GM23338 (cell line): ENCODE data around the gene NUCB1.

Experiments
- CREB1 ChIP-seq: fragments of 250-450 bp; sonication (Bioruptor Pico); IDR thresholded peaks from 2 replicates; pipeline ENCODE4 v1.5.0; 2020; ENCODE audit warnings: low read depth, mild to moderate bottlenecking, moderate library complexity
- ETS1 ChIP-seq: IDR thresholded peaks from 2 replicates; pipeline ENCODE4 v1.6.1; 2016; ENCODE audit warnings: antibody characterized with exemption
- EZH2 ChIP-seq: fragments of 200-600 bp; sonication (generic); IDR thresholded peaks from one replicate; pipeline ENCODE4 v1.8.0; 2017; ENCODE audit warnings: antibody characterized with exemption, mild to moderate bottlenecking, low read depth; ENCODE audit not compliant: unreplicated experiment
- JUNB ChIP-seq: IDR thresholded peaks from one replicate; pipeline ENCODE4 v1.6.1; 2016; ENCODE audit warnings: antibody characterized with exemption; ENCODE audit not compliant: unreplicated experiment
- NANOG ChIP-seq: IDR thresholded peaks from 2 replicates; pipeline ENCODE4 v1.6.1; 2016; ENCODE audit warnings: antibody characterized with exemption, borderline replicate concordance
- POLR2AphosphoS5 ChIP-seq: IDR thresholded peaks from 2 replicates; pipeline ENCODE4 v1.6.1; 2016; ENCODE audit warnings: antibody characterized with exemption, low read depth
- ZNF114 ChIP-seq: fragments of 250-450 bp; sonication (Bioruptor Pico); IDR thresholded peaks from 2 replicates; pipeline ENCODE4 v1.5.0; 2020; ENCODE audit warnings: mild to moderate bottlenecking, moderate library complexity
- TF ChIP-seq, protein P1 (sequence below): IDR thresholded peaks from one replicate; pipeline ENCODE4 v1.6.1; 2018; ENCODE audit warnings: antibody characterized with exemption; ENCODE audit not compliant: unreplicated experiment
- TF ChIP-seq, protein P2 (sequence below), 2 experiments: fragments of 200-600 bp in 1 of 2; sonication (generic) in 1 of 2; conservative IDR thresholded peaks; 2 replicates each; pipeline versions ENCODE4 v1.5.1 to v1.6.1; 2016 to 2017; ENCODE audit warnings: antibody characterized with exemption in 2 of 2, low read depth in 2 of 2, mild to moderate bottlenecking in 2 of 2, moderate library complexity in 1 of 2
- TF ChIP-seq, protein P3 (sequence below): fragments of 250-450 bp; sonication (Bioruptor Pico); IDR thresholded peaks from 2 replicates; pipeline ENCODE4 v1.5.0; 2020; ENCODE audit warnings: mild to moderate bottlenecking, moderate library complexity

DNA sequence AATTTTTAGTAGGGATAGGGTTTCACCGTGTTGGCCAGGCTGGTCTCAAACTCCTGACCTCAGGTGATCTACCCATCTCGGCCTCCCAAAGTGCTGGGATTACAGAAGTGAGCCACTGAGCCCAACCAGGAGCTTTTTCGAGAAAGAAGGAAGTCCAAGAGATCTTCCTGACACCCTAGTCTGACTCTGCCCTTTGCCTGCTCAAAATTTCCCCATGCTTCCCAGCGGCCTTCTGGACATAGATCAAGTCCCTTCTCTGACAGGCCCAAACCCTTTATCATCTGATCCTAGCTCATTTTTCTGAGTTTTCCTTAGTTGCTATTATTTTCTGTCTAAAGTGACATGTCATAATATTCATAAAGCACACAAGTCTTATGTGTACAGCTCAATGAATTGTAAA lies 53.0 kb downstream of the NUCB1 start:
- TF ChIP-seq, protein P1, sequence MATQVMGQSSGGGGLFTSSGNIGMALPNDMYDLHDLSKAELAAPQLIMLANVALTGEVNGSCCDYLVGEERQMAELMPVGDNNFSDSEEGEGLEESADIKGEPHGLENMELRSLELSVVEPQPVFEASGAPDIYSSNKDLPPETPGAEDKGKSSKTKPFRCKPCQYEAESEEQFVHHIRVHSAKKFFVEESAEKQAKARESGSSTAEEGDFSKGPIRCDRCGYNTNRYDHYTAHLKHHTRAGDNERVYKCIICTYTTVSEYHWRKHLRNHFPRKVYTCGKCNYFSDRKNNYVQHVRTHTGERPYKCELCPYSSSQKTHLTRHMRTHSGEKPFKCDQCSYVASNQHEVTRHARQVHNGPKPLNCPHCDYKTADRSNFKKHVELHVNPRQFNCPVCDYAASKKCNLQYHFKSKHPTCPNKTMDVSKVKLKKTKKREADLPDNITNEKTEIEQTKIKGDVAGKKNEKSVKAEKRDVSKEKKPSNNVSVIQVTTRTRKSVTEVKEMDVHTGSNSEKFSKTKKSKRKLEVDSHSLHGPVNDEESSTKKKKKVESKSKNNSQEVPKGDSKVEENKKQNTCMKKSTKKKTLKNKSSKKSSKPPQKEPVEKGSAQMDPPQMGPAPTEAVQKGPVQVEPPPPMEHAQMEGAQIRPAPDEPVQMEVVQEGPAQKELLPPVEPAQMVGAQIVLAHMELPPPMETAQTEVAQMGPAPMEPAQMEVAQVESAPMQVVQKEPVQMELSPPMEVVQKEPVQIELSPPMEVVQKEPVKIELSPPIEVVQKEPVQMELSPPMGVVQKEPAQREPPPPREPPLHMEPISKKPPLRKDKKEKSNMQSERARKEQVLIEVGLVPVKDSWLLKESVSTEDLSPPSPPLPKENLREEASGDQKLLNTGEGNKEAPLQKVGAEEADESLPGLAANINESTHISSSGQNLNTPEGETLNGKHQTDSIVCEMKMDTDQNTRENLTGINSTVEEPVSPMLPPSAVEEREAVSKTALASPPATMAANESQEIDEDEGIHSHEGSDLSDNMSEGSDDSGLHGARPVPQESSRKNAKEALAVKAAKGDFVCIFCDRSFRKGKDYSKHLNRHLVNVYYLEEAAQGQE: no peak
- TF ChIP-seq CREB1: no peak
- TF ChIP-seq POLR2AphosphoS5: no peak
- TF ChIP-seq, protein P2, sequence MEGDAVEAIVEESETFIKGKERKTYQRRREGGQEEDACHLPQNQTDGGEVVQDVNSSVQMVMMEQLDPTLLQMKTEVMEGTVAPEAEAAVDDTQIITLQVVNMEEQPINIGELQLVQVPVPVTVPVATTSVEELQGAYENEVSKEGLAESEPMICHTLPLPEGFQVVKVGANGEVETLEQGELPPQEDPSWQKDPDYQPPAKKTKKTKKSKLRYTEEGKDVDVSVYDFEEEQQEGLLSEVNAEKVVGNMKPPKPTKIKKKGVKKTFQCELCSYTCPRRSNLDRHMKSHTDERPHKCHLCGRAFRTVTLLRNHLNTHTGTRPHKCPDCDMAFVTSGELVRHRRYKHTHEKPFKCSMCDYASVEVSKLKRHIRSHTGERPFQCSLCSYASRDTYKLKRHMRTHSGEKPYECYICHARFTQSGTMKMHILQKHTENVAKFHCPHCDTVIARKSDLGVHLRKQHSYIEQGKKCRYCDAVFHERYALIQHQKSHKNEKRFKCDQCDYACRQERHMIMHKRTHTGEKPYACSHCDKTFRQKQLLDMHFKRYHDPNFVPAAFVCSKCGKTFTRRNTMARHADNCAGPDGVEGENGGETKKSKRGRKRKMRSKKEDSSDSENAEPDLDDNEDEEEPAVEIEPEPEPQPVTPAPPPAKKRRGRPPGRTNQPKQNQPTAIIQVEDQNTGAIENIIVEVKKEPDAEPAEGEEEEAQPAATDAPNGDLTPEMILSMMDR (conservative IDR thresholded peaks at IDR 0.05; ENCODE audit: low read depth in 2 of 2): no peak
- TF ChIP-seq EZH2: no peak
- no peak for TF ChIP-seq ZNF114 (CRISPR knock-in tag)
- TF ChIP-seq NANOG: no peak
- TF ChIP-seq, protein P3, sequence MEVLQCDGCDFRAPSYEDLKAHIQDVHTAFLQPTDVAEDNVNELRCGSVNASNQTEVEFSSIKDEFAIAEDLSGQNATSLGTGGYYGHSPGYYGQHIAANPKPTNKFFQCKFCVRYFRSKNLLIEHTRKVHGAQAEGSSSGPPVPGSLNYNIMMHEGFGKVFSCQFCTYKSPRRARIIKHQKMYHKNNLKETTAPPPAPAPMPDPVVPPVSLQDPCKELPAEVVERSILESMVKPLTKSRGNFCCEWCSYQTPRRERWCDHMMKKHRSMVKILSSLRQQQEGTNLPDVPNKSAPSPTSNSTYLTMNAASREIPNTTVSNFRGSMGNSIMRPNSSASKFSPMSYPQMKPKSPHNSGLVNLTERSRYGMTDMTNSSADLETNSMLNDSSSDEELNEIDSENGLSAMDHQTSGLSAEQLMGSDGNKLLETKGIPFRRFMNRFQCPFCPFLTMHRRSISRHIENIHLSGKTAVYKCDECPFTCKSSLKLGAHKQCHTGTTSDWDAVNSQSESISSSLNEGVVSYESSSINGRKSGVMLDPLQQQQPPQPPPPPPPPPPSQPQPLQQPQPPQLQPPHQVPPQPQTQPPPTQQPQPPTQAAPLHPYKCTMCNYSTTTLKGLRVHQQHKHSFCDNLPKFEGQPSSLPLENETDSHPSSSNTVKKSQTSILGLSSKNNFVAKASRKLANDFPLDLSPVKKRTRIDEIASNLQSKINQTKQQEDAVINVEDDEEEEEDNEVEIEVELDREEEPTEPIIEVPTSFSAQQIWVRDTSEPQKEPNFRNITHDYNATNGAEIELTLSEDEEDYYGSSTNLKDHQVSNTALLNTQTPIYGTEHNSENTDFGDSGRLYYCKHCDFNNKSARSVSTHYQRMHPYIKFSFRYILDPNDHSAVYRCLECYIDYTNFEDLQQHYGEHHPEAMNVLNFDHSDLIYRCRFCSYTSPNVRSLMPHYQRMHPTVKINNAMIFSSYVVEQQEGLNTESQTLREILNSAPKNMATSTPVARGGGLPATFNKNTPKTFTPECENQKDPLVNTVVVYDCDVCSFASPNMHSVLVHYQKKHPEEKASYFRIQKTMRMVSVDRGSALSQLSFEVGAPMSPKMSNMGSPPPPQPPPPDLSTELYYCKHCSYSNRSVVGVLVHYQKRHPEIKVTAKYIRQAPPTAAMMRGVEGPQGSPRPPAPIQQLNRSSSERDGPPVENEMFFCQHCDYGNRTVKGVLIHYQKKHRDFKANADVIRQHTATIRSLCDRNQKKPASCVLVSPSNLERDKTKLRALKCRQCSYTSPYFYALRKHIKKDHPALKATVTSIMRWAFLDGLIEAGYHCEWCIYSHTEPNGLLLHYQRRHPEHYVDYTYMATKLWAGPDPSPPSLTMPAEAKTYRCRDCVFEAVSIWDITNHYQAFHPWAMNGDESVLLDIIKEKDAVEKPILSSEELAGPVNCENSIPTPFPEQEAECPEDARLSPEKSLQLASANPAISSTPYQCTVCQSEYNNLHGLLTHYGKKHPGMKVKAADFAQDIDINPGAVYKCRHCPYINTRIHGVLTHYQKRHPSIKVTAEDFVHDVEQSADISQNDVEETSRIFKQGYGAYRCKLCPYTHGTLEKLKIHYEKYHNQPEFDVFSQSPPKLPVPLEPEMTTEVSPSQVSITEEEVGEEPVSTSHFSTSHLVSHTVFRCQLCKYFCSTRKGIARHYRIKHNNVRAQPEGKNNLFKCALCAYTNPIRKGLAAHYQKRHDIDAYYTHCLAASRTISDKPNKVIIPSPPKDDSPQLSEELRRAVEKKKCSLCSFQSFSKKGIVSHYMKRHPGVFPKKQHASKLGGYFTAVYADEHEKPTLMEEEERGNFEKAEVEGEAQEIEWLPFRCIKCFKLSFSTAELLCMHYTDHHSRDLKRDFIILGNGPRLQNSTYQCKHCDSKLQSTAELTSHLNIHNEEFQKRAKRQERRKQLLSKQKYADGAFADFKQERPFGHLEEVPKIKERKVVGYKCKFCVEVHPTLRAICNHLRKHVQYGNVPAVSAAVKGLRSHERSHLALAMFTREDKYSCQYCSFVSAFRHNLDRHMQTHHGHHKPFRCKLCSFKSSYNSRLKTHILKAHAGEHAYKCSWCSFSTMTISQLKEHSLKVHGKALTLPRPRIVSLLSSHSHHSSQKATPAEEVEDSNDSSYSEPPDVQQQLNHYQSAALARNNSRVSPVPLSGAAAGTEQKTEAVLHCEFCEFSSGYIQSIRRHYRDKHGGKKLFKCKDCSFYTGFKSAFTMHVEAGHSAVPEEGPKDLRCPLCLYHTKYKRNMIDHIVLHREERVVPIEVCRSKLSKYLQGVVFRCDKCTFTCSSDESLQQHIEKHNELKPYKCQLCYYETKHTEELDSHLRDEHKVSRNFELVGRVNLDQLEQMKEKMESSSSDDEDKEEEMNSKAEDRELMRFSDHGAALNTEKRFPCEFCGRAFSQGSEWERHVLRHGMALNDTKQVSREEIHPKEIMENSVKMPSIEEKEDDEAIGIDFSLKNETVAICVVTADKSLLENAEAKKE (CRISPR knock-in tag): no peak
- TF ChIP-seq ETS1: no peak
- TF ChIP-seq JUNB: no peak
